Upper lobe of left lung (tissue), 6 donors: ENCODE data around the gene TNFRSF14. TPM values are rescaled to one million over a fixed set of nuclear protein-coding genes. Genes with fewer than 3 reads are reported as not detected.

Source experiments
- ATAC-seq, 2 donors: fragments of 200-7000 bp; cut with Tn5 transposase; one replicate each; pipeline ENCODE4 v1.9.1; 2022; ENCODE audit warnings: mild to moderate bottlenecking in 2 of 2, moderate library complexity in 2 of 2; ENCODE audit not compliant: low FRiP score in 2 of 2
- DNase-seq, 2 donors: peaks; one replicate each; pipeline ENCODE4 v3.0.0-alpha.2; 2019 to 2020
- H3K27ac ChIP-seq, 4 donors: fragments of 200-600 bp; sonication (generic); one replicate each; pipeline ENCODE4 v1.5.1; 2016 to 2019
- H3K27me3 ChIP-seq, 4 donors: fragments of 200-600 bp; sonication (generic); one replicate each; pipeline ENCODE4 v1.5.1; 2017 to 2019
- H3K36me3 ChIP-seq, 4 donors: fragments of 200-600 bp; sonication (generic); one replicate each; pipeline ENCODE4 v1.5.1; 2016 to 2019
- H3K4me1 ChIP-seq, 4 donors: fragments of 200-600 bp; sonication (generic); one replicate each; pipeline ENCODE4 v1.5.1; 2018 to 2019
- H3K4me3 ChIP-seq, 4 donors: fragments of 200-600 bp; sonication (generic); one replicate each; pipeline ENCODE4 v1.5.1; 2017 to 2019; ENCODE audit warnings: mild to moderate bottlenecking in 2 of 4, moderate library complexity in 1 of 4
- H3K9me3 ChIP-seq, 4 donors: fragments of 200-600 bp; sonication (generic); one replicate each; pipeline ENCODE4 v1.5.1; 2018 to 2019
- EP300 ChIP-seq, 4 donors: sonication (generic); formaldehyde crosslinking; IDR thresholded peaks; one replicate each; pipeline ENCODE4 v1.5.1; 2017; ENCODE audit warnings: antibody characterized with exemption in 4 of 4, control low read depth in 2 of 4
- POLR2A ChIP-seq, 4 donors: fragments of 450-650 bp; IDR thresholded peaks; one replicate each; pipeline ENCODE4 v1.5.1; 2016 to 2017; ENCODE audit warnings: antibody characterized with exemption in 4 of 4, mild to moderate bottlenecking in 2 of 4
- POLR2AphosphoS5 ChIP-seq, 2 donors: sonication (generic); formaldehyde crosslinking; IDR thresholded peaks; one replicate each; pipeline ENCODE4 v1.5.1; 2017; ENCODE audit warnings: antibody characterized with exemption in 2 of 2
- WGBS, 2 donors: methylation state at CpG; one replicate each; pipeline ENCODE4 v1.1.5; 2017 to 2018; 5-methylcytosine and 5-hydroxymethylcytosine counted together
- total RNA-seq, 6 donors: library from RNA; depleted of rRNA in 4 of 6; stranded (reverse); fragments of >200 nt in 4 of 6; gene quantifications; one replicate each; pipeline versions ENCODE4 v1.1.0 to v1.2.1, GENCODE V29; 2016 to 2021
- TF ChIP-seq, protein P1 (sequence below), 6 experiments: fragments of 450-650 bp in 4 of 6; fragments of 200-600 bp in 2 of 6; sonication (generic) in 2 of 6; IDR thresholded peaks; one replicate each; pipeline ENCODE4 v1.5.1; 2016 to 2019; ENCODE audit warnings: antibody characterized with exemption in 6 of 6
- donor health status: DM: no; HTN: no; CAD: no; lungs with moderate emphysema.
- donor health status: DM: no; HTN: yes; CAD: no; lungs with severe emphysema.

Gene TNFRSF14
- total RNA-seq, 6 donors from 2014 or later, result 61.1 to 641 (median 147) TPM

DNA sequence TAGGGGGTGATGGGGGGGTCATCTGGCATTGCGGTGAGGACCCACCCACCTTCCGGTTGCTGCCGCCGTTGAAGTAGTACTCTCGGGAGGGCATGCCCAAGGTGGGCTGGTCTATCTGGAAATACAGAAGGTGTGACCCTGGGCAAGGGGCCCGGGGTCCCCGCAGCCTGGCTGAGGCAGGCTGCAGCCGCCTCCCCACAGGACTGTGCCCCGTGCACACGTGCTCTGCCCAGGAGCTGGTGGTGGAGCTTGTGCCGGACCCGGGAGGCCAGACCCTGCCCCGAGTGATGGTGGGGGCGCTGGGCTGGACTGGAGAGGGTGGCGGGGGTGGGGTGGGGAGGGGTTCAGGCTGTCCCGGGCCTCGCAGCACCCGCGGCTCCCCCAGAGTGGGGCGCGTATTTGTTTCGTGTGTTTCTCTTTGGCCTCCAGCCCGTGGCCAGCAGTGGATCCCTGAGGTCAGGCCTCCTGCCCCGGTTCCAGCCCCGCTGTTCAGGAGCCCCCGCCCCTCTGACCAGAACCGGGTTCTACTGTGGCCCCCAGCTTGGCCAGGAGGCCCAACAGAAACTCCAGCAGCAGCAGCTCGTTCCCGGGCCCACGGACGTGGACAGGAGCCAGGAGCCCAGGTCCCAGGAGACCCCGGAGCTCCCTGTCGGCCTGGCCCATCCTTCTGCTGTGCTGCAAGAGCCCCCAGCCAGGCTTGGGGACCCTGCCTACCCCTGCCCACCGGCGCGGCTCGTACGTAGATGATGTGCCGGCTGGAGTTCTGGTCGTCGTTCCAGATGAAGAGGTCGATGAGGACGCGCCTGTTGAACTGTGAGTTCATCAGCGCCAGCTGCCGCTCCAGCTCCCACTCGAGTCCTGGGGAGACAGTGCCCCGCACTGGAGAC is 49.6 kb downstream of the TNFRSF14 start:
- ATAC-seq (no peak), DNase-seq (peak in 1 of 2 donors; percentile 75)
- H3K36me3 ChIP-seq, result no peaks in the 10 kb centered on the region
- no peaks in the 10 kb centered on the region for H3K9me3 ChIP-seq
- no peak for TF ChIP-seq POLR2AphosphoS5 (IDR thresholded peaks at IDR 0.05)
- no peak for TF ChIP-seq EP300 (IDR thresholded peaks at IDR 0.05)
- no peak for TF ChIP-seq POLR2A (IDR thresholded peaks at IDR 0.05)
- TF ChIP-seq, protein P1, sequence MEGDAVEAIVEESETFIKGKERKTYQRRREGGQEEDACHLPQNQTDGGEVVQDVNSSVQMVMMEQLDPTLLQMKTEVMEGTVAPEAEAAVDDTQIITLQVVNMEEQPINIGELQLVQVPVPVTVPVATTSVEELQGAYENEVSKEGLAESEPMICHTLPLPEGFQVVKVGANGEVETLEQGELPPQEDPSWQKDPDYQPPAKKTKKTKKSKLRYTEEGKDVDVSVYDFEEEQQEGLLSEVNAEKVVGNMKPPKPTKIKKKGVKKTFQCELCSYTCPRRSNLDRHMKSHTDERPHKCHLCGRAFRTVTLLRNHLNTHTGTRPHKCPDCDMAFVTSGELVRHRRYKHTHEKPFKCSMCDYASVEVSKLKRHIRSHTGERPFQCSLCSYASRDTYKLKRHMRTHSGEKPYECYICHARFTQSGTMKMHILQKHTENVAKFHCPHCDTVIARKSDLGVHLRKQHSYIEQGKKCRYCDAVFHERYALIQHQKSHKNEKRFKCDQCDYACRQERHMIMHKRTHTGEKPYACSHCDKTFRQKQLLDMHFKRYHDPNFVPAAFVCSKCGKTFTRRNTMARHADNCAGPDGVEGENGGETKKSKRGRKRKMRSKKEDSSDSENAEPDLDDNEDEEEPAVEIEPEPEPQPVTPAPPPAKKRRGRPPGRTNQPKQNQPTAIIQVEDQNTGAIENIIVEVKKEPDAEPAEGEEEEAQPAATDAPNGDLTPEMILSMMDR (IDR thresholded peaks at IDR 0.05), result no peak
- peaks cover 0 to 11% (median 1%) of the 10 kb centered on the region in 4 donors for H3K4me1 ChIP-seq
- H3K27me3 ChIP-seq, result no peaks in the 10 kb centered on the region
- H3K27ac ChIP-seq, result no peak overlapping the region
- WGBS, 2 donors, result 82 to 86% methylated on average over 24 to 43 of the region's 48 CpGs
- H3K4me3 ChIP-seq, result no peak overlapping the region

DNA sequence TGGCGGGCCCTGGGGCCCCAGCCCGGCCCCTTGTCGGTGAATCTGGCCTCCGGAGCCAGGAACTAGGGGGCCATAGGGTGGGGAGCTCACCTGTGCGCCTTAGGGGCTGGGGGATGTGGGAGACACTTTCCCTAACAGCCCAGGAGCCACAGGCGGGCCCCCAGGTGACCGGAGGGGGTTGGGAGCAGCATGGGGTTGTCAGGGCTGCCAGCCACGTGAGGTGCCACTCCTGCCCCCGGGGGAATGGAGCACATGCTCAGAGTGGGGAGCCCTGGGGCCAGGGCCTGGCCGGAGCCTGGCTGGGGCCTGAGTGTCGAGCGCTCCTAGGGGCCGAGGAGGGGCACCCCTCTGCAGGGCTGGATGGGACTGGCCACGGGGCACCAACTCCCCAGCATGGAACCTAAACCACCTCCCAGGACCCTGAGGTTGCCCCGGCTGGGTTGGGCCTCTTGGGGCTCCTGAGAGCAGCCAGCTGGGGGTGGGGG is 50.3 kb downstream of the TNFRSF14 start:
- DNase-seq (peak in 1 of 2 donors; percentile 72), ATAC-seq (no peak)
- Histone ChIP-seq H3K4me1 (peaks cover 0 to 17% (median 7%) of the 10 kb centered on the region in 4 donors), H3K36me3 (no peaks in the 10 kb centered on the region), H3K27ac (no peak overlapping the region), H3K9me3 (no peaks in the 10 kb centered on the region), H3K27me3 (no peaks in the 10 kb centered on the region), H3K4me3 (no peak overlapping the region)
- TF ChIP-seq POLR2A (IDR thresholded peaks at IDR 0.05) (no peak), POLR2AphosphoS5 (IDR thresholded peaks at IDR 0.05) (no peak), EP300 (IDR thresholded peaks at IDR 0.05) (no peak)
- TF ChIP-seq, protein P1 (IDR thresholded peaks at IDR 0.05), result no peak
- 81 to 88% methylated on average over 9 to 13 of the region's 15 CpGs for WGBS, 2 donors

DNA sequence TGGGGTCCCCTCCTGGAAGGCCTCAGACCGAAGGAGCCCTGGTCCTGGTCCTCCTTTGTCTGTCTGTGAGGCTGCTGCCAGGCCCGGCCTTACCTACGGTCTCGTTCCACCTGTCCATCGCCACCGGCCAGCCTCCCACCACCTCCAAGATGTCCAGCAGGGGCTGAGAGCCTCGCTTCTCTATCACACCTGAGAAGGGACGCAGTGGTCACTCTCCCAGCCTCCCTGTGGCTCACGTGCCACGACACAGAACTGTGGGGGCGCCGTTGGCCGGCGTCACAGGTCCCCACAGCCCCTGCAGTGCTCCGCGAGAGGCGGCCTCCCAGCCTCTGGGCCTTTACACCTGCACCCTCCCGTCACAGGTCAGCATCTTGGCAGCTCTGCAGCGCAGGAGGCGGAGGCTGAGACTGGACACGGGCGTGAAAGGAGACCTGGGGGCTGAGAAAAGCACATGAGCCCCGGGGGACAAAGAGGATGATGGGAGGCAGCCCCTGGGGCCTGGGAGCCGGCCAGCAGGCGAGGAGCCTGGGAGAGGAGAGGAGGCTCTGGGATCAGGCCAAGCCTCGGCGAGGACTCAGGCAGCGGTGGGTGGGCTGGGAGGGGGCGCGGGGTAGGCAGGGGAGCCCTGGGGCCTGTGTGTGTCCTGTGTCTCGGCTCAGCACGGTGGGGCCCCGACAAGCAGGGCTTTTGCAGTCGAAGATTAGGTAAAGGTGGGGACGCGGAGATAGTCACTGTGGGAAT is 50.9 kb downstream of the TNFRSF14 start:
- peaks cover 0 to 17% (median 7%) of the 10 kb centered on the region in 4 donors for H3K4me1 ChIP-seq
- no peaks in the 10 kb centered on the region for H3K9me3 ChIP-seq
- no peak overlapping the region for H3K27ac ChIP-seq
- no peaks in the 10 kb centered on the region for H3K27me3 ChIP-seq
- TF ChIP-seq POLR2A (IDR thresholded peaks at IDR 0.05) (no peak), EP300 (IDR thresholded peaks at IDR 0.05) (no peak), POLR2AphosphoS5 (IDR thresholded peaks at IDR 0.05) (no peak)
- TF ChIP-seq, protein P1 (IDR thresholded peaks at IDR 0.05), result no peak
- ATAC-seq (no peak), DNase-seq (peak in 1 of 2 donors; percentile 76)
- H3K4me3 ChIP-seq, result no peak overlapping the region
- H3K36me3 ChIP-seq, result no peaks in the 10 kb centered on the region
- 85 to 86% methylated on average over 30 to 34 of the region's 36 CpGs for WGBS, 2 donors

DNA sequence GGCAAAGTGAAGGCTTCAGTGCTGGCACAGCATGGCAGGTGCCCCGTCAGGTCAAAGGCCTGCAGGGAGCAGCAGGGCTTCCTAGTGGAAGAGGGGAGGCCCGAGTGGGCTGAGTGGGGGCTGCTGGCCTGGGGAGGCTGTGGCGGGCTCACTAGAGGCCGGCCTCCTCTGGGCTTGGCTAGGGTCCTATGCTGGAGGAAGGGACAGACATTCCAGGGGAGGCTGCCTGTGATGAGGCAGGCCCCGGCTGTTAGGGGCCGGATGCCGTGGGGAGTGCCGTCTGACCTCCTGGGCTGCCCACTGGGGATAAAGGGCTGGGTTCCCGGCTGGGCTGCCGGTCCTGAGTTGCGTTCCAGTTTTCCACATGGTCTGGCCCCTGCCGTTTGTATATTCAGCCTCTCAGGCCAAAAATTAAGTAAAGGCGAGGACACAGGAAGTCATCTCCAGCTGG is 51.5 kb downstream of the TNFRSF14 start:
- Histone ChIP-seq H3K4me1 (peaks cover 0 to 17% (median 7%) of the 10 kb centered on the region in 4 donors), H3K9me3 (no peaks in the 10 kb centered on the region), H3K27ac (no peak overlapping the region), H3K36me3 (no peaks in the 10 kb centered on the region), H3K27me3 (no peaks in the 10 kb centered on the region), H3K4me3 (no peak overlapping the region)
- TF ChIP-seq EP300 (IDR thresholded peaks at IDR 0.05), result no peak
- no peak for TF ChIP-seq POLR2AphosphoS5 (IDR thresholded peaks at IDR 0.05)
- TF ChIP-seq, protein P1 (IDR thresholded peaks at IDR 0.05), result no peak
- TF ChIP-seq POLR2A (IDR thresholded peaks at IDR 0.05), result no peak
- no peak for ATAC-seq
- 54 to 86% methylated on average over 6 to 13 of the region's 13 CpGs for WGBS, 2 donors
- peak in 1 of 2 donors; percentile 56 for DNase-seq
